Body of pancreas (tissue), 4 donors: ENCODE measurements around the gene GDPD5. TPM values are rescaled to one million over a fixed set of nuclear protein-coding genes. Genes with fewer than 3 reads are reported as not detected.

ENCODE experiments used
- ATAC-seq: fragments of 150-250 bp; one replicate; pipeline ENCODE4 v1.9.1; 2016
- DNase-seq, 4 donors: peaks; one replicate each; pipeline ENCODE4 v3.0.0-alpha.2; 2019
- H3K27ac ChIP-seq, 4 donors: fragments of 200-600 bp; sonication (generic); 1 replicate in 3 of 4; 2 replicates in 1 of 4; pipeline versions ENCODE4 v1.5.1 to v1.6.1; 2016 to 2019; ENCODE audit warnings: mild to moderate bottlenecking in 1 of 4, mixed read lengths in 1 of 4, moderate library complexity in 1 of 4
- H3K27me3 ChIP-seq, 2 donors: fragments of 200-600 bp; sonication (generic); one replicate each; pipeline ENCODE4 v1.6.0; 2016; ENCODE audit warnings: mild to moderate bottlenecking in 1 of 2
- H3K36me3 ChIP-seq, 2 donors: fragments of 200-600 bp; sonication (generic); replicated peaks in 1 of 2; 2 replicates each; pipeline ENCODE4 v1.5.1; 2016; ENCODE audit warnings: low read depth in 2 of 2; ENCODE audit not compliant: insufficient read depth in 1 of 2
- H3K4me1 ChIP-seq: fragments of 200-600 bp; sonication (generic); one replicate; pipeline ENCODE4 v1.6.0; 2016
- H3K4me3 ChIP-seq, 2 donors: fragments of 200-600 bp; sonication (generic); 1 replicate in 1 of 2; 2 replicates in 1 of 2; pipeline ENCODE4 v1.5.1; 2016 to 2019
- H3K9me3 ChIP-seq, 3 donors: fragments of 200-600 bp; sonication (generic); 1 replicate in 2 of 3; 2 replicates in 1 of 3; pipeline ENCODE4 v1.5.1; 2016
- POLR2A ChIP-seq, 3 donors: fragments of 450-650 bp; IDR thresholded peaks; one replicate each; pipeline ENCODE4 v1.6.1; 2016; ENCODE audit warnings: antibody characterized with exemption in 3 of 3, mild to moderate bottlenecking in 2 of 3
- WGBS, 2 donors: methylation state at CpG; one replicate each; pipeline ENCODE4 v1.1.5; 2017; 5-methylcytosine and 5-hydroxymethylcytosine counted together
- intact Hi-C: fragments of 100-400 bp; cut with DNase I; formaldehyde crosslinking; loops from one replicate; pipeline ENCODE4 v1.15.1; 2023
- total RNA-seq, 2 donors: library from RNA; depleted of rRNA; stranded (reverse); fragments of >200 nt; gene quantifications; one replicate each; pipeline ENCODE4 v1.1.0, GENCODE V29; 2016
- TF ChIP-seq, protein P1 (sequence below), 7 experiments: fragments of 450-650 bp in 4 of 7; fragments of 200-600 bp in 3 of 7; sonication (generic) in 3 of 7; IDR thresholded peaks; one replicate each; pipeline ENCODE4 v1.5.1; 2016 to 2019; ENCODE audit warnings: antibody characterized with exemption in 7 of 7

GDPD5 gene
- total RNA-seq, 2 donors from 2014 or later = 29.6 to 73.2 TPM

DNA sequence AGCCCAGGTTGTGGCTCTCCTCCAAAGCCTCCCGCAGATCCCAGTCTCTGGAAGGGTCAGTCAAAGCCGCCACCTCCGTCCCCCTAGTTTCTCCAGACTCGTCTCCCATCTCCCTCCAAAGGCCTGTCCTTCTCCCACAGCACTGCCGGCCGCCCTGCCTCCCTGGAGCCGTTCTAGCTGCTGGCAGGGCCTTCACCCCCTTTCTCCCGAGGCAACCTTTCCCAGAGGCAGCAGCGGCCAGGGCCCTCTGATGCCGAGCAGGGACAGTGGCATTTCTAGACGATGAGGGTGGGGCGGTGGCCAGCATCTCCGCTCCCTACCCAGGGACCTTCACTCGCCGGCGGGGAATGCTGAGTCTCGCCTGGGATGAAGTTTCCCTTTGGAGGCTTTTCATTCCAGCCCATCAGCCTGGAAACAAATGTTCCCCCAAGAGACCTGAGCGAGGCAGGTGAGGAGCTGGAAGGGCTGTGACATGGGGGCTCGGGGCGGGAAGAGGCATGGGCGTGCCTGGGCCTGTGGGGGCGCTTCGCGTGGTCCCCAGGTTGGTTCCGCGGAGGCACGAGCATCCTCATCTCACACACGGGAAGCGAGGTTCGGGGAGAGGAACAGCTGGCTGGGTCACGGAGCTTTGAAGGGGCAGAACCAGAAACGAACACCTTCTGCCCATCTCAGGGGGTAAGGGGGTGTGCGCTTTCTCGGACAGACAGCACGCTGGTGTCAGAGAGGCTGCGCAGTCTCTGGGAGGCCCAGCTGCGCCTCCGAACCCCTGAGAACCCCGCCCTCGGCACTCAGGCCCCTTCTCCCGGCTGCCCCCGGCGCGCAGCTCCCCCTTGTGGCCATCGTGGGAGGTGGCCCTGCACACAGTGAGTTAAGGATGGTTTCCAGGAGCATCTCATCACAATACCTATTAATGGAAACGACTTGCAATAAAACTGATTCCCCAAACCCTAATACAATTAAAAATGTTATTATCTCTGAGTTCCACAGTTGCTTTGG lies 74.6 kb downstream of the GDPD5 start:
- no peak for DNase-seq
- intact Hi-C loops = no loop called here
- TF ChIP-seq, protein P1, sequence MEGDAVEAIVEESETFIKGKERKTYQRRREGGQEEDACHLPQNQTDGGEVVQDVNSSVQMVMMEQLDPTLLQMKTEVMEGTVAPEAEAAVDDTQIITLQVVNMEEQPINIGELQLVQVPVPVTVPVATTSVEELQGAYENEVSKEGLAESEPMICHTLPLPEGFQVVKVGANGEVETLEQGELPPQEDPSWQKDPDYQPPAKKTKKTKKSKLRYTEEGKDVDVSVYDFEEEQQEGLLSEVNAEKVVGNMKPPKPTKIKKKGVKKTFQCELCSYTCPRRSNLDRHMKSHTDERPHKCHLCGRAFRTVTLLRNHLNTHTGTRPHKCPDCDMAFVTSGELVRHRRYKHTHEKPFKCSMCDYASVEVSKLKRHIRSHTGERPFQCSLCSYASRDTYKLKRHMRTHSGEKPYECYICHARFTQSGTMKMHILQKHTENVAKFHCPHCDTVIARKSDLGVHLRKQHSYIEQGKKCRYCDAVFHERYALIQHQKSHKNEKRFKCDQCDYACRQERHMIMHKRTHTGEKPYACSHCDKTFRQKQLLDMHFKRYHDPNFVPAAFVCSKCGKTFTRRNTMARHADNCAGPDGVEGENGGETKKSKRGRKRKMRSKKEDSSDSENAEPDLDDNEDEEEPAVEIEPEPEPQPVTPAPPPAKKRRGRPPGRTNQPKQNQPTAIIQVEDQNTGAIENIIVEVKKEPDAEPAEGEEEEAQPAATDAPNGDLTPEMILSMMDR (IDR thresholded peaks at IDR 0.05) = peak in 5 of 7 experiments; percentile 18 to 37 (median 25)
- no peak for TF ChIP-seq POLR2A (IDR thresholded peaks at IDR 0.05)

DNA sequence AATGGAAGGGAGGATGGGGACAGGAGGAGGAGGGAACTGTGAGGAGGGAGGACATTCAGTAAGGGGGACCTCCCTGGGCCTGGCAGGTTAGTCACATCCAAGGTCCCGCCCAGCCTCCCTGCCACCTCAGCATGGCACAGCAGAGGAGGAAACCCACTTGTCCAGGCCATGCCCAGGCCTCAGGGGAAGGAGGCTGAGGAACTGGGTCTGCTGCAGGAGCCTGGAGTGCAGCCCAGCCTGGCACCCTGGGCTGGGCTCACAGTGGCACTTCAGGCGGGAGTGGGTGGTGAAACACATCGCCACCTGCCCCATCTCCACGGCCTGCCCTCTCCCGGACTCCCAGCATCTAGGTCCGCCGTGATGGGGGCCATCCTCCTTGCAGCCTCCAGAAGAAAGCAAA lies 75.5 kb downstream of the GDPD5 start:
- no peaks in the 10 kb centered on the region for H3K36me3 ChIP-seq
- TF ChIP-seq, protein P1 (IDR thresholded peaks at IDR 0.05) = no peak
- TF ChIP-seq POLR2A (IDR thresholded peaks at IDR 0.05) = no peak
- H3K4me1 ChIP-seq = peaks cover 14% of the 10 kb centered on the region
- WGBS, 2 donors = 86 to 100% methylated on average over 1 to 5 of the region's 7 CpGs
- H3K9me3 ChIP-seq = no peaks in the 10 kb centered on the region
- no peak overlapping the region for H3K27ac ChIP-seq
- no peak overlapping the region for H3K4me3 ChIP-seq
- H3K27me3 ChIP-seq = no peaks in the 10 kb centered on the region
- intact Hi-C loops = no loop called here
- DNase-seq (no peak), ATAC-seq (no peak)

More for the DNA sequence above, 74.6 kb downstream of the GDPD5 start:
- H3K4me3 ChIP-seq = no peak overlapping the region
- no peak for ATAC-seq
- no peaks in the 10 kb centered on the region for H3K9me3 ChIP-seq
- 82 to 91% methylated on average over 32 to 44 of the region's 46 CpGs for WGBS, 2 donors
- no peaks in the 10 kb centered on the region for H3K27me3 ChIP-seq
- H3K36me3 ChIP-seq = no peaks in the 10 kb centered on the region
- no peak overlapping the region for H3K27ac ChIP-seq
- peaks cover 19% of the 10 kb centered on the region for H3K4me1 ChIP-seq

DNA sequence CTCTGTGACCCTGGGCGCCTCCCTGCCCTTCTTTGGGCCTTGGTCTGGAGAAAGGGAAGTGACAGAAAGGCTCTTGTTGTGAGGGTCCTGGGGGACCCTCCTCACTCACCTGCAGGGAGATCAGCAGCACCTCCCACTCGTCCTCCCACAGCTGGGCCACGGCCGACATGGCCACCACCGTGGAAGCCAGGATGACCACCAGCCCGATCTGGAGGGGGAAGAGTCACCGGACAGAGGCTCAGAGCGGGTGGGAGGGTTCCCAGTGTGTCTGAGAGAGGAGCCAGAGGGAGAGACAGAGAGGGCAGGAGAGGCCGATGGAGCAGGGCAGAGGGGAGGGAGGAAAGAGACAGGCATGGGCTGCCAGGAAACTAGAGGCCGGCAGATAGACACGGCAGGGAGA lies 76.0 kb downstream of the GDPD5 start:
- DNase-seq (no peak), ATAC-seq (no peak)
- intact Hi-C loops = no loop called here
- no peak for TF ChIP-seq POLR2A (IDR thresholded peaks at IDR 0.05)
- TF ChIP-seq, protein P1 (IDR thresholded peaks at IDR 0.05) = no peak
- Histone ChIP-seq H3K4me3 (no peak overlapping the region), H3K9me3 (no peaks in the 10 kb centered on the region), H3K4me1 (peaks cover 10% of the 10 kb centered on the region), H3K27me3 (no peaks in the 10 kb centered on the region), H3K36me3 (no peaks in the 10 kb centered on the region), H3K27ac (no peak overlapping the region)
- WGBS, 2 donors = 89 to 92% methylated on average over 11 of the region's 11 CpGs

DNA sequence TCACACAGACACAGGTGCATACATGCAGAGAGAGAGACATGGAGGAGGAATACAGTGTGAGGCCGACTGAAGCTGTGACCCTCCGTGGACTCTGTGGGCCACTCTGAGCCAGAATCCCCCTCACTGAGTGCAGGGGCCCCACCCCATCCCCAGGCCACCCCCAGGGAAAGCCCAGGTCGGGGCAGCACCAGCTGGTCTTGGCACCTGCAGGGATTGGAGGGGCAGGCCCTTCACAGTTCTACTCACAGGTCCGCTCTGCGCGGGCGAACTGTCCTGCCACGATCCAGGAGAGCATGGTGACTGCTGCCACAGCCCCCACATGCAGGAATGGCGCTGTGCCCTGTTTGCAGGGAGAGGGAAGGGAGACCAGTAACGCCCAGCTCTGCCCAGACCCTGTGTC lies 76.5 kb downstream of the GDPD5 start:
- Histone ChIP-seq H3K36me3 (no peaks in the 10 kb centered on the region), H3K4me3 (no peak overlapping the region), H3K27ac (no peak overlapping the region), H3K9me3 (no peaks in the 10 kb centered on the region), H3K4me1 (peaks cover 6% of the 10 kb centered on the region), H3K27me3 (no peaks in the 10 kb centered on the region)
- ATAC-seq (no peak), DNase-seq (no peak)
- 86% methylated on average over 10 of the region's 10 CpGs; no CpG with 5 or more reads in 1 of the 2 donors for WGBS, 2 donors
- intact Hi-C loops = no loop called here
- TF ChIP-seq, protein P1 (IDR thresholded peaks at IDR 0.05) = no peak
- TF ChIP-seq POLR2A (IDR thresholded peaks at IDR 0.05) = no peak
